HG02623 (cell line): ENCODE results near the gene HOXC10.

ENCODE experiments used
- ATAC-seq: cut with Tn5 transposase; IDR thresholded peaks from one replicate; pipeline ENCODE4 v1.9.1; 2021; ENCODE audit warnings: moderate library complexity; ENCODE audit not compliant: unreplicated experiment

The HOXC10 gene

GRCh38 chr12:53975479-53976152 lies 9.3 kb upstream of the HOXC10 start:
- no peak for ATAC-seq

DNA sequence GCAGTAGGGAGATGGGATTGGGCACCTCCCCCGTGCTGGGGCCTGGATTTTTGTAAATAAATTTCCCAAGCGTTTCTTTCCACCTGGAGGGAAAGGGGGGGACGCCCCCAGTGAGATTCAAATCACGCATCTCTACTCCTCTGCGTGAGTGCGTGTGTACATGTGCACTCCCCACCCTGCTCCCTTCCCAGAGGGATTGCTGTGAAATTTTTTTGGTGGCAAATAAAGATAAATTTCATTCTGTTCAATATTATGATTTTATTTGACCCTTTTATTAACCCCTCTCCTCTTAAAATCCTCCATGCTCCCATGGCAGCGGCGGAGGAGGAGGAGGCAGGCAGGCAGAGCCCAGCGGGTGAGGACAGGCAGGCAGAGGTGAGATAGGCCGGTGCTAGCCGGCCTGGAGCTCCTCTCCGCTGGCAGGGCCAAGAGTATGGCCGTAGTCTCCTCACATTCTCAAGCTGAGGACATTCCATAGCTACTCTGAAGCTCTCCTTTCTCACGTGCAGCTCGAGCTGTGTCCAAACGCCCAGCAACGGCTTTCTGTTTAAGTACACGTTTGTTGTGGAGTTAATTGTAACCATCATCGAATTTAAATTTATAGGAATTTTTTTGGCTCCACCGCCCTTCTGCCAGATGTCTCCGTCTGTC lies 8.6 kb upstream of the HOXC10 start:
- no peak for ATAC-seq

DNA sequence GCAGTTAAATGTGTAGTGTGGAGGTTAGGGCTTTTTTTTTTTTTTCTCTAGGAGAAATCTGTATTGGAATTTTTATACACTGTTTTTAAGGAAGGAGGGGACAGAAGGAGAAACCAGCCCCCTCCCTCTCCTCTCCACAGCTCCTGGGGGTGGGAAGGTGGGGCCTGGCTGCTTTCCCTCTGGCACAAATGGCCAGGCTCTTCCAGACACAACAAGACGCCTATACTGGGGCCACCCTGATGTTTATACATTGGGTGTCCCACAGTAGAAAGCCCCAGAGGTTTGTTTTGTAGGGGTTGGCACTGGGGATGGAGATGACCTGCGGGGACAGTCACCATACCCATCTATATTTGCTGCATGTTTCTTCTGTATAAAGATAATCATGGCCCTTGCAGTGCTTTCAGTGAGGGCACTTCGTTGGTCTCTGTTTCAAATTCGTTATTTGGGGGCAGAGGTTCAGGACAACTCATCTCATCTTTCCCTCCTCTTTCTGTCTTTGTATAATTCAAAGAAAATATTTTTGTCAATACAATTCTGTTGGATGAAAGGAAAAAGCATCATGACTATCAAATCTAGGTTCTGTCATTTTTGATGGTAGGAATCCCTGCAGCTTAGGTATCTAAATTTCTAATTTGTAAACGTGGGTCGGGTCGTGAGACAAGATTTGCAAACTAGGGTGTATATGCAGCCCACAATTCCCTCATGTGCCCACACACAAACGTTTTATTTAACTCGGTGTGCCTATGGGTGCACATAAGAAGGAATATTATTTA lies 7.9 kb upstream of the HOXC10 start:
- no peak for ATAC-seq

- ATAC-seq, result no peak
Observed at GRCh38 chr12:53977596-53978445, 7.1 kb upstream of the HOXC10 start.

GRCh38 chr12:53978477-53979356 lies 6.2 kb upstream of the HOXC10 start:
- no peak for ATAC-seq

- no peak for ATAC-seq
Observed at GRCh38 chr12:53980104-53980801, 4.7 kb upstream of the HOXC10 start.

- ATAC-seq, result no peak
Observed at GRCh38 chr12:53980802-53981496, 4.0 kb upstream of the HOXC10 start.

DNA sequence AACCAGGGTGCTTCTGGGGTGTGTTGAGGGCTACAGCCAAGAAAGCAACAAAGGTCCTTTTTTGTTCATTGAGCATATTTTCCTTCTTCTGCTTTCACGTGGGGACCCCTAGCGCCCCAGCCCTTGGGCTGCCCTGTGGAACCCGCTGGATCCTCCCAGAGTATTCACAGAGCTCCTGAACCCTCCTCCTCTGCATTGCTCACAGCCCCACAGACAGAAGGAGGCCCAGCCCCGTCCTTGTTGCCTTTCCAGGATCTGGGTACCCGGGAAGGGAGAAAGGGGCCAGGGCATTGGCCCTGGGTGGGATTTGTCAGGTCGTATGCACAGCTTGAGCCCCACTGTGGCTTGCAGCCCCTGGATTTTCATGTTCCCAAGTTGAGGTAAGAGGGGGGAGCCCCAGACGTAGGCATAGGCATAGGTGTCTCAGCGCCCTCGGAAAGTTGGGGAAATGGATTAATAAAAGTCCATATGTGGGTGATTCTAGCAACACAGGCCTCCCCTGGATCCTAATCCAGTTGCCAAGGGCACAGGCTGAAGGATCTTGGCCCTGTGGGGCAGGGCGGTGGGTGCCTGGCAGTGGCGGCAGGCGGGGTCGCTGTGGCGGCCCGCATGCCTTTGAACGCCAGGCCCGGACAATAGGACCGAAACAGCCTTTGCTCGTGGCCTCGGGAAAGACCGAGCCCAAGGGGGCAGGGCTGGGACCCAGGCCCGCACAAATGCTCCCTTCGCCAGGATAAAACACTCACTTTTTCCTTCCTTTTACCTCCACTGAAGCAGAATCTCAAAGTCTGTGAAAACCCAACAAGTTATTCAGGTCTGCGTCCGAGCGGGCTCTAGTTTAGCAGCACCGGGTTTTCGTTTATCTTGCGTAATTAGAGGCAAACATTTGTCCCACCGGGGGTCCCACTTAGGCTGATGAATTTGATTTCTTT lies 3.0 kb upstream of the HOXC10 start:
- ATAC-seq, result no peak

- ATAC-seq, result no peak
Observed at GRCh38 chr12:53982648-53983567, 2.0 kb upstream of the HOXC10 start.

GRCh38 chr12:53983568-53983949 lies 1.4 kb upstream of the HOXC10 start:
- ATAC-seq, result no peak

DNA sequence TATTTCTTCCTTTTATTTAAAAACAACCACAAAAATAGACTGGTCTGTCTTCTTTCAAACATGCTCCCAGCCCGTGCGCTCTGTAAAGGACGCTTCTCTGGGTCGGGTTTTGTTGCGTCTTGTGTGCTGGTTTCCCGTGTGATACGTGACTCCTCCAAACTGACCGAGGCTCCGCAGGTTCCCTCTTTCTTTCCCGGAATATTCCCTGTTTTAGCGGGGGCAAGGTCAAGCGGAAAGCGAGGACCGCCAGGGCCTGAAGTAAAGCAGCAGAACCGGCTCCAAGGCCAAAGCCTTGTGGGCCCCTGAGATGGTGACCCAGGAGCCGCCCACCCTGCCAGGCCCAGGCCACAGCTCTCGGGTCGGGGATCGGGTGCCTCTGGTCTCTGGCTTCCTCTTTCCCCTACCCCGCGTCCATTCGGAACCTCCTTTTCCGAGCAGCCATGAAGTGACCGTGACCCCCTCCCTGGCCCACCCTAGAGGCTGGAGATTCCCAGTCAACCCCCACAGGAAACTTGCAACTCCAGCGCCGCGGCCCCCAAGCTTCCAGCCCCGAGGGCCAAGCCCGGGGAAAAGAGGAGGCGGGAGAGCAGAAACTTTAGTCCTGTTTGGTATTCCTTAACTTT lies 885 bp upstream of the HOXC10 start:
- no peak for ATAC-seq

DNA sequence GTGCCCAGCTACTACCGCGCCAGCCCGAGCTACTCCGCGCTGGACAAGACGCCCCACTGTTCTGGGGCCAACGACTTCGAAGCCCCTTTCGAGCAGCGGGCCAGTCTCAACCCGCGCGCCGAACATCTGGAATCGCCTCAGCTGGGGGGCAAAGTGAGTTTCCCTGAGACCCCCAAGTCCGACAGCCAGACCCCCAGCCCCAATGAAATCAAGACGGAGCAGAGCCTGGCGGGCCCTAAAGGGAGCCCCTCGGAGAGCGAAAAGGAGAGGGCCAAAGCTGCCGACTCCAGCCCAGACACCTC lies 697 bp downstream of the HOXC10 start:
- no peak for ATAC-seq

DNA sequence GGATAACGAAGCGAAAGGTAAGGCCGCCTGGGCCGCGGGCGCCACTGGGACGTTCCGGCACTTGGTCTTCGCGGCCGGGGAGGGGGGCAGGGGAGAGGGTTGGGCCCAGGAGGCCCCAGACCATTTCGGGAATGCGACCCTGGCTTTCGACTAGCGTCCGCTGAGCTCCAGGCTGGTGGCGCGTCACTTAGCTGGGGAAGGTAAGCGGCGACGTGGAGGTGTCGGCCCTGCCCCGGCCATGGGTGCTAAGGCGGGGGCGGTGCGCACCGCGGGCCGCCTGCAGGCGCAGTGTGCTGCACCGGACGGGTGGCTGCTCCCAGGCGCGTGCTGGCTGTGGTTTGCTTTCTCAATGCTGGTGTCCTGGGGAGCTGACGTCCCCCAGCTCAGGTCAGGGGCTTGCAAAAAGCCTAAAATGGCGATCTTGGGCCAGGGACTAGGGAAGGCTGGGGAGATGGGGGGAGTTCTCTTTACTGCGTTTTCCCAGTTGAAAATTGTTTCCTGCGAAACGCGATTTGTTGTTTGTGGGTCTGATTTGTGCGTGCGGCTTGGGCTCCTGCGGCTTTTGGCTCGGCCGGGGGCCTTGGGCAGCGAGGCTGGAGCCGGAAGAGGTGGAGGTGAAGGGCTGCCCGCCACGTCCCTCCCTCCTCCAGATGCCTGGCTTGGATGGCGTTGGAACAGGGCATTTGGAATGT lies 1.2 kb downstream of the HOXC10 start:
- ATAC-seq, result no peak

DNA sequence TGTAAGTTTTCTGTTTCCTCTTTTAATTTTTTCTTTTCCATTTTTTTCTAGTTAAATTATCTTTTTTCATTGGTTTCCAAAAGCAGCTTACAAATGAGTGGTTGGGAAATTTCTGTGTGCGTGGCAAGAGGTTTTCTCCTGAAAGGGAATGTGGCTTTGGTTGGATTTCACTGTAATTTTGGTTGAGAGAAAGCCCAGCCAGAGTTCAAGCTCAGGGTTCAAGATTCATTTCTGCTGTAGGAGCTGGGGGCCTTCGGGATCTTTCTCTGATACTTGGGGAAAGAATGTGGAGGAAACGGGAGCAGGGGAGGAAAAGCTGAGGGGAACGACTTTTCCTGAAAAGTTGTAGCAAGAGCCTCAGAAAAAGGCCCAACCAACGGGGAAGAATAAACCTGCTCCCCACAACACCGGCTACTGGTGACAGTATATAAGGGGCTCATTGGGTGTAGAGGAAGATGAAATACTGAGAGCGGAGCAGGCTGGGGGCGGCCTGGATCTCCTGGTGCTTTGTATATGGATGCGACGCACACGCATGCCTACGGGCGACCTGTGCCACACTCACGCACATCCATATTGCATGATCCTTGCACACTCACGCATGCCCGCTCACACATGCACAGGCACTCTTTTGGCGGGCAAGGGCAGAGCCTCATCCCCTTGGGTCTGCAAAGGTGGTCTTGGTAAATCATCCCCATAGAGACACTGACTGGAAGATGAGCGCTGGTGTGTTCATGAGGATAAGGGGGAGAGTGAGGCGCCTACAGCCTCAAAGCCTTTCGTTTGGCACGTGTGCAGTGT lies 1.9 kb downstream of the HOXC10 start:
- no peak for ATAC-seq

DNA sequence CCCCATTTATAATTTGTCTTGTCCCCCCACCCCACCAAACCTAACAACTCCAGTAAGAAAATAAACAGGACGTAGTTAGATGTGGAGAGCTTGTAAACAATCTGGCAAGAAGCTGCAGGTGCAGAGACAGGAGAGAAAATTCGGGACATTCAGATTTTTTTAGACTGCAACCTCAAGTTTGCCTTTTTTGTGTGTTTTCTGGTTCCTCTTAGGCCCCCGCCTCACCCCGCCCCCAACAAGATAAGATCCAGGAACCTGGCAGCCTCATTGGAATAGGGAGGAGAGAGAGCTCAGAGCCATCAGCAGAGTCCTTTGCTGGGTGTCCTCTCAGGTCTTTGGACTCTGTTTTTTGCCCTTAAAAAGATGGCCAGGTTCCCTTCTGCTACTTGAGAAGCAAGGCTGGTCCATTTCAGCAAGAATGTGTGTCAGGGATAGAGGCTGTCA lies 2.9 kb downstream of the HOXC10 start:
- no peak for ATAC-seq
